Left lung (tissue), 10 donors: ENCODE data around the gene C1QTNF4. TPM values are rescaled to one million over a fixed set of nuclear protein-coding genes. Genes with fewer than 3 reads are reported as not detected.

ENCODE experiments used
- ATAC-seq: fragments of 200-7000 bp; cut with Tn5 transposase; one replicate; pipeline ENCODE4 v1.9.1; 2020; ENCODE audit warnings: moderate library complexity
- DNase-seq, 4 donors: peaks; one replicate each; pipeline ENCODE4 v3.0.0-alpha.2; 2013 to 2020
- H3K27ac ChIP-seq, 2 donors: fragments of 200-600 bp; sonication (generic) in 1 of 2; one replicate each; pipeline versions ENCODE4 v1.5.0 to v1.8.0; 2020 to 2021
- H3K27me3 ChIP-seq, 2 donors: fragments of 200-600 bp; sonication (generic) in 1 of 2; one replicate each; pipeline versions ENCODE4 v1.5.0 to v1.8.0; 2020 to 2021
- H3K36me3 ChIP-seq, 2 donors: fragments of 200-600 bp; sonication (generic) in 1 of 2; one replicate each; pipeline versions ENCODE4 v1.5.0 to v1.8.0; 2020 to 2021
- H3K4me1 ChIP-seq, 2 donors: fragments of 200-600 bp; one replicate each; pipeline ENCODE4 v1.8.0; 2021
- H3K4me3 ChIP-seq, 2 donors: fragments of 200-600 bp; sonication (generic) in 1 of 2; one replicate each; pipeline versions ENCODE4 v1.5.0 to v1.8.0; 2020 to 2021; ENCODE audit warnings: mild to moderate bottlenecking in 1 of 2
- H3K9me3 ChIP-seq, 2 donors: fragments of 200-600 bp; sonication (generic) in 1 of 2; one replicate each; pipeline versions ENCODE4 v1.5.0 to v1.8.0; 2020 to 2021
- CTCF ChIP-seq, 2 donors: fragments of 200-600 bp; sonication (generic) in 1 of 2; IDR thresholded peaks; one replicate each; pipeline versions ENCODE4 v1.5.0 to v1.8.0; 2021; ENCODE audit warnings: antibody characterized with exemption in 2 of 2
- intact Hi-C, 2 donors: fragments of 100-400 bp; cut with DNase I; formaldehyde crosslinking; loops; one replicate each; pipeline versions ENCODE4 v1.11.2 to v1.14.2; 2022
- polyA plus RNA-seq, 6 donors: library from polyadenylated mRNA; unstranded; fragments of 120-200 nt; gene quantifications; one replicate each; pipeline ENCODE4 v1.2.1, GENCODE V29; 2013; ENCODE audit not compliant: insufficient read length in 6 of 6
- total RNA-seq, 2 donors: library from RNA; stranded (reverse); fragmentation: NEBNext Ultra II Directional; extraction: Animal tissue kit (Norgen Biotek cat#: 25700); gene quantifications; one replicate each; pipeline ENCODE4 v1.2.1, GENCODE V29; 2021
- donor health status: DM: no; HTN: yes; CAD: no.
- donor health status: DM: no; HTN: no; CAD: no.

The C1QTNF4 gene
- total and polyA plus RNA-seq, 8 donors: 0.21 to 6.9 (median 3.9) TPM

- peaks cover 0 to 9% of the 10 kb centered on the region in 2 donors for H3K4me1 ChIP-seq
- H3K27ac ChIP-seq: no peak overlapping the region
- peaks cover 0 to 38% of the 10 kb centered on the region in 2 donors for H3K36me3 ChIP-seq
- intact Hi-C loops: no loop called here
- no peak for TF ChIP-seq CTCF (IDR thresholded peaks at IDR 0.05)
- H3K4me3 ChIP-seq: no peak overlapping the region
- ATAC-seq: no peak
- DNase-seq: no peak
- peaks cover 0 to 28% of the 10 kb centered on the region in 2 donors for H3K27me3 ChIP-seq
- H3K9me3 ChIP-seq: no peaks in the 10 kb centered on the region
These were observed 7.0 kb downstream of the C1QTNF4 start for GRCh38 chr11:47587039-47587716.

GRCh38 chr11:47586098-47586855 lies 7.9 kb downstream of the C1QTNF4 start, which contains the start of gene FAM180B:
TSS of gene FAM180B (plus strand) at chr11:47586678. CDS start at chr11:47586769, 91 bp downstream.
- no peak for TF ChIP-seq CTCF (IDR thresholded peaks at IDR 0.05)
- H3K4me3 ChIP-seq: no peak within 1 kb of the TSS
- intact Hi-C loops: no loop called here
- H3K36me3 ChIP-seq: peaks cover 0 to 47% of the 10 kb centered on the region in 2 donors
- no peak for DNase-seq
- H3K27me3 ChIP-seq: peaks cover 0 to 22% of the 10 kb centered on the region in 2 donors
- H3K27ac ChIP-seq: no peak within 1 kb of the TSS
- H3K9me3 ChIP-seq: no peaks in the 10 kb centered on the region
- ATAC-seq: no peak
- H3K4me1 ChIP-seq: peaks cover 0 to 9% of the 10 kb centered on the region in 2 donors

- peaks cover 7 to 23% of the 10 kb centered on the region in 2 donors for H3K4me1 ChIP-seq
- DNase-seq (no peak), ATAC-seq (no peak)
- no peaks in the 10 kb centered on the region for H3K27me3 ChIP-seq
- intact Hi-C loops: no loop called here
- H3K4me3 ChIP-seq: no peak overlapping the region
- H3K27ac ChIP-seq: no peak overlapping the region
- no peak for TF ChIP-seq CTCF (IDR thresholded peaks at IDR 0.05)
- peaks cover 0 to 56% of the 10 kb centered on the region in 2 donors for H3K36me3 ChIP-seq
- H3K9me3 ChIP-seq: no peaks in the 10 kb centered on the region
These were observed 10.4 kb downstream of the C1QTNF4 start for GRCh38 chr11:47583844-47584243.

GRCh38 chr11:47578524-47579494 lies 15.4 kb downstream of the C1QTNF4 start, which contains the start of the genes KBTBD4 and NDUFS3:
TSS of gene KBTBD4 (minus strand) at chr11:47578970. CDS start at chr11:47578951, 19 bp downstream.
TSS of gene NDUFS3 (plus strand) at chr11:47579074. CDS start at chr11:47579092, 18 bp downstream.
- Histone ChIP-seq H3K4me3 (peak within 1 kb of the TSS; percentile 95 to 97), H3K9me3 (no peaks in the 10 kb centered on the region), H3K27me3 (no peaks in the 10 kb centered on the region), H3K36me3 (peaks cover 0 to 74% of the 10 kb centered on the region in 2 donors), H3K27ac (peak within 1 kb of the TSS; percentile 87 to 89), H3K4me1 (peaks cover 18 to 35% of the 10 kb centered on the region in 2 donors)
- ATAC-seq: peak; percentile 98
- peak; percentile 90 to 95 (median 92) for DNase-seq
- no peak for TF ChIP-seq CTCF (IDR thresholded peaks at IDR 0.05)
- intact Hi-C loops: no loop called here
